GM06990 (cell line): ENCODE results near the gene CCDC177.

Source experiments
- DNase-seq: peaks from one replicate; pipeline ENCODE4 v3.0.0-alpha.2; 2011; ENCODE audit not compliant: insufficient read length; ENCODE audit errors: extremely low read depth
- H3K27me3 ChIP-seq: replicated peaks from 2 replicates; pipeline ENCODE4 v1.6.0; 2011; ENCODE audit warnings: low read length; ENCODE audit not compliant: control insufficient read depth, insufficient read depth
- H3K36me3 ChIP-seq: 2 replicates; pipeline ENCODE4 v1.5.1; 2011; ENCODE audit warnings: low read length; ENCODE audit not compliant: control insufficient read depth, insufficient read depth
- H3K4me3 ChIP-seq: replicated peaks from 2 replicates; pipeline ENCODE4 v1.5.1; 2011; ENCODE audit warnings: low read depth, mild to moderate bottlenecking, control low read depth, low read length
- CTCF ChIP-seq: IDR thresholded peaks from 2 replicates; pipeline ENCODE4 v1.5.1; 2011; ENCODE audit warnings: low read length, control low read depth, mild to moderate bottlenecking, inconsistent platforms; ENCODE audit not compliant: insufficient read depth, poor library complexity, severe bottlenecking

The CCDC177 gene

GRCh38 chr14:69613312-69614073 is 38.8 kb upstream of the CCDC177 start:
- no peak for DNase-seq
- H3K4me3 ChIP-seq: peak overlapping the region; percentile 88

GRCh38 chr14:69612783-69613130 is 38.1 kb upstream of the CCDC177 start:
- no peaks in the 10 kb centered on the region for H3K27me3 ChIP-seq
- H3K4me3 ChIP-seq: peak overlapping the region; percentile 88
- peak; percentile 36 for TF ChIP-seq CTCF
- H3K36me3 ChIP-seq: no peaks in the 10 kb centered on the region; the same call in 1 of the 2 replicates
- DNase-seq: no peak

More at GRCh38 chr14:69613312-69614073, 38.8 kb upstream of the CCDC177 start:
- TF ChIP-seq CTCF: no peak
- no peaks in the 10 kb centered on the region for H3K27me3 ChIP-seq
- H3K36me3 ChIP-seq: peaks cover 2% of the 10 kb centered on the region; the same call in 1 of the 2 replicates

DNA sequence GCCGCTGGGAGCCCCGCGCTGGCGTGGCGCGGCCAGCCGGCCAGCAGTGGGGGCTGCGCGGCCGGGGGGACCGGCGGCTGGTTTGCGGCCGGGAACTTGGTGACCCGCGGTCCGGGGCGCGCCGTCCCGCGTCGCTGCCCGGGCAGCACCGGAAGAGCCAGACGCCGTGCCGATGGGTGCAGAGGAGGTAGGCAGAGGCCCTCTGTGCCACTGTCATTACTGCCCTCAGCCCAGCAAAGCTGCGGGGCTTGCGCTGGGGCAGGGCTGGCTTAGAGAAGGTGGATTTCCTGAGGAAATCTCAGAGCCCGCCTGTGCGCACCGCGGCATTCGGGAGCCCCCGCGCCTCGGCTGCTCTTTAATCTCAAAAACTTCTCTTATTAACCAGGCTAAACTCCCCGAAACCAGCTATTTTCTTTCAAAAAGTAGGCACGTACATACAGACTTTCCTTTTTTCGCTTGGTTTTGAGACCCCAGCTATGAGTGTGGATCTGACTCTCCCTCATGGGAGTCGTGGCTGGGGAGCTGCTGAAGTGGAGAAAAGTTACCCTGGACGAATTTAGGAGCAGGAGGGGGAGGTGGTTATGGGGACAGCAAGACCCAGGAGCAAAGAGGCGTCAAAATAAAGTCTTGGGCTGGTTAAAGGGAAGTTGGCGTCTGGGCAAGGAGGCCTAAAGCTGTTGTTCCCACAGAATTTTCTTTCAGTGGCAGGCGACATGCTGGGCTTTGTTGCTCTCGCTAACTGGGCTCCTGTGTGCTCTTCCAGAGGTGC is 37.5 kb upstream of the CCDC177 start:
- H3K4me3 ChIP-seq: peak overlapping the region; percentile 88
- no peaks in the 10 kb centered on the region for H3K27me3 ChIP-seq
- no peaks in the 10 kb centered on the region; the same call in 1 of the 2 replicates for H3K36me3 ChIP-seq
- TF ChIP-seq CTCF: no peak
- DNase-seq: peak; percentile 68

DNA sequence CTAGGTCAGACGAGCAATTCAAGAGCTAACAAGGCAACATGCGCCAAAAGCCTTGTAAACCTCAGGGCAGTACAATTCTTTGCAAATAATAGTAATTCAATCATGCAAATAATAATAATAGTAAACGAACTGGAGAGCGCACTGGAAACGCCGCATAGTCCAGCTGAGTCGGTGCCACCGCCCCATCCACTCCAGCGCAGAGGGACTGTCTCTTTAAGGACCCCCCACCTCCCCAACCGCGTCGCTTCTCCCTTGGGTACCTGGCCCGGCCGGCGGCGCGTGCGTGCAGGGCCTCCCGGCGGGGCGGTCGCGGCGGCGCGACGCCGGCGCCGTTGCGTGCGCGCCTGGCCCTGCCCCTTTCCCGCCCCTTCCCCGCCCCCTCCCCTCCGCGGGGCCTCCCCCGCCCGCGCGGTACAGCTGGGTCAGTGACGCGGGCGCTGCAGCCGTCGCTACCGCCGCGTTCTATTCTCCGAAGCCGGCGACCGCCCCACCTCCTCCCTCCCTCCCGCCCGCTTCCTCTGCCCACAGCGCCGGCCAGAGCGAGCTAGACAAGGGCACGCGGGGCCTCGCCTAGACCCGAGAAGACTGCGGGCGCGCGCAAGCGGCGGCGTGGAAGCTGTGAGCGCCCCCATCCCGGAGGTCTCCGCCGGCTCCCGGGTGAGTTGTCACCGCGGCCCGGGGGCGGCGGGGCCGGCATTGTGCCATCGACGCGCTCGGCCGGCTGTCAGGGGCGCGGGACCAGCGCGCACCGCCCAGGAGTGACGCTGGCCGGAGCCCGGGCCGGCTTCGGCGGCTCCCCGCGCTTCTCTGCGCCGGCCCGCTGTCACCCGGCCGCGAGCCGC is 36.7 kb upstream of the CCDC177 start, which contains the start of gene SUSD6:
Gene SUSD6, plus strand, starts transcription at position 425 of the 842 bp plus-strand sequence. CDS start 46,997 bp downstream, outside the sequence.
- Histone ChIP-seq H3K27me3 (no peaks in the 10 kb centered on the region), H3K36me3 (no peaks in the 10 kb centered on the region; the same call in 1 of the 2 replicates), H3K4me3 (peak within 1 kb of the TSS; percentile 88)
- DNase-seq: peak; percentile 92
- TF ChIP-seq CTCF: no peak

- Histone ChIP-seq H3K4me3 (peak overlapping the region; percentile 60), H3K27me3 (no peaks in the 10 kb centered on the region), H3K36me3 (no peaks in the 10 kb centered on the region)
- DNase-seq: no peak
- TF ChIP-seq CTCF: no peak
Measured at GRCh38 chr14:69610874-69611171, 36.2 kb upstream of the CCDC177 start.
